HG03432 (cell line): ENCODE measurements around the gene RNU5D-1.
"Not testable (repeated sequence)": the region's sequence is repeated elsewhere in the genome, so short reads cannot be mapped to it uniquely, and the experiment has no call there.

ENCODE experiments used
- ATAC-seq: cut with Tn5 transposase; IDR thresholded peaks from one replicate; pipeline ENCODE4 v1.9.1; 2021; ENCODE audit warnings: mild to moderate bottlenecking, moderate library complexity; ENCODE audit not compliant: unreplicated experiment

Gene RNU5D-1

GRCh38 chr1:44705470-44705869, 25.5 kb downstream of the RNU5D-1 start:
- ATAC-seq = no peak

- no peak for ATAC-seq
These were observed 29.8 kb downstream of the RNU5D-1 start for GRCh38 chr1:44701141-44701573.

- no peak for ATAC-seq
These were observed 30.4 kb downstream of the RNU5D-1 start for GRCh38 chr1:44700573-44700972.

- ATAC-seq = not testable (repeated sequence)
These were observed 31.6 kb downstream of the RNU5D-1 start for GRCh38 chr1:44699375-44699774.

- no peak for ATAC-seq
These were observed 32.8 kb downstream of the RNU5D-1 start for GRCh38 chr1:44698138-44698537.

- ATAC-seq = no peak
These were observed 34.1 kb downstream of the RNU5D-1 start for GRCh38 chr1:44696789-44697345.

- no peak for ATAC-seq
These were observed 34.9 kb downstream of the RNU5D-1 start for GRCh38 chr1:44696101-44696500.

GRCh38 chr1:44695671-44696070, 35.3 kb downstream of the RNU5D-1 start:
- ATAC-seq = no peak

GRCh38 chr1:44694863-44695478, 36.0 kb downstream of the RNU5D-1 start:
- peak; percentile 68 for ATAC-seq

GRCh38 chr1:44693900-44694299, 37.1 kb downstream of the RNU5D-1 start:
- ATAC-seq = no peak

- no peak for ATAC-seq
These were observed 37.8 kb downstream of the RNU5D-1 start for GRCh38 chr1:44693159-44693558.

- no peak for ATAC-seq
These were observed 41.6 kb downstream of the RNU5D-1 start for GRCh38 chr1:44689447-44689765.

- no peak for ATAC-seq
These were observed 42.1 kb downstream of the RNU5D-1 start for GRCh38 chr1:44688760-44689446.

- no peak for ATAC-seq
These were observed 45.1 kb downstream of the RNU5D-1 start for GRCh38 chr1:44685881-44686280.

GRCh38 chr1:44685218-44685617, 45.8 kb downstream of the RNU5D-1 start:
- ATAC-seq = no peak

- ATAC-seq = peak; percentile 76
These were observed 46.4 kb downstream of the RNU5D-1 start for GRCh38 chr1:44684525-44684924.

GRCh38 chr1:44682883-44683265, 48.1 kb downstream of the RNU5D-1 start:
- ATAC-seq = no peak

GRCh38 chr1:44681905-44682882, 48.8 kb downstream of the RNU5D-1 start:
- no peak for ATAC-seq
